ENCODE measurements around the gene BCS1L. TPM values are rescaled to one million over a fixed set of nuclear protein-coding genes. Genes with fewer than 3 reads are reported as not detected.

The BCS1L gene
- total and polyA plus RNA-seq, 9 of the 15 experiments (the other 6 are each of a cell fraction or from before 2014, with no cell fraction given) = 37.6 to 103 (median 56.7) TPM

DNA sequence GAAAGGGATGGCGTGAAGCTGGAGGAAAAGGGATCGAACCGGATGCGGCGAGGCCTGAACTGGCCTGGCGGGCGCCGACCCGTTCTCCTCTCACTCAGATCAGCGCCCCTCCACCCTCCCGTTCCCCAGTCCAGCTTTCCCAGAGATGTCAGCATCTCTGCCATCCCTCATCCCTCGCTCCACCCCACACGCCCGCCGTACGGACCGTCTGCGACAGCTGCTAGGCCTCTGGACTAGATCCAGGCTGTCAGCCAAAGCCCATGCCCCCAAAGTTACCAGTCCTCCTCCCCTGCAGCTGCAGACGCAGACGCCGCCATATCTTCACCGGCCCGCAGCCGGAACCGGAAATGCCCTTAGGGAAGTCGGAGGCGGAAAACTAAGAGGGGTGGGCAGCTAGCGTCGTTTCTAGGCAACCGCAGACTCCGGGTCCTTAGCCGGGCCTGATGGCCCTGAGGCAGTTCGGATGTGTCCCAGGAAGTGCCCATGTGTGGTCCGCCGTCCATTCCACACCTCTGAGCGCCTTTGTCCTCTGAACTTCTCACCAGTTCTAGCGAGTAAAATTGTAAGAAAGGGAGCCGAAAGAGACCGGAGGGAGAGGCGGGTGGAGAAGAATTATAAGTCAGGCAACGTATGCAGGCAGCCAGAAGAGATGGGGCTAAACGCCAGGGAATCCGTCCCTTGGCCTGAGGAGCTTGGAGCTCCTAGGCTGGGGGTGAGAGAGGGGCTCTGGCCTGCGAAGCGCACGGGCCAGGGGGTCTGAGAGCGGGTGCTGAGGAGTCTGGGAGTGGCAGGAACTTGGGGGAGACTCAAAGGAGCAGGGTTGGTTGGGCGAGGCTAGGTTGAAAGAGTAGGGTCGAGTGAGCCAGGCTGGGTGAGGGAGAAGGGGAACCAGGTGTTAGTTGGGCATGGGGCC is 12.4 kb downstream of the BCS1L start, which contains the start of the genes RNF25 and STK36 (continued):
- TF ChIP-seq TBP (optimal IDR thresholded peaks at IDR 0.05; ENCODE audit: low read depth, low read length) (peak; percentile 49), ZNF75A (CRISPR knock-in tag; IDR thresholded peaks at IDR 0.05) (no peak), PHF20 (IDR thresholded peaks at IDR 0.05; ENCODE audit: partially characterized antibody) (peak; percentile 93), ZNF347 (CRISPR knock-in tag; IDR thresholded peaks at IDR 0.05; ENCODE audit: low read depth) (no peak), ETS2 (tag; IDR thresholded peaks at IDR 0.05; ENCODE audit: borderline replicate concordance, poor library complexity, severe bottlenecking) (no peak), SUPT5H (IDR thresholded peaks at IDR 0.05) (peak; percentile 81), ASH1L (IDR thresholded peaks at IDR 0.05; ENCODE audit: borderline replicate concordance, low read depth, partially characterized antibody) (no peak), PCBP1 (IDR thresholded peaks at IDR 0.05; ENCODE audit: low read depth, low read length, poor library complexity, severe bottlenecking) (no peak), ZNF77 (CRISPR knock-in tag; IDR thresholded peaks at IDR 0.05) (no peak), ESRRB (CRISPR knock-in tag; IDR thresholded peaks at IDR 0.05; ENCODE audit: borderline replicate concordance) (no peak), PYGO2 (tag; IDR thresholded peaks at IDR 0.05) (no peak), CXXC5 (CRISPR knock-in tag; IDR thresholded peaks at IDR 0.05) (peak; percentile 63), TRIM28 (IDR thresholded peaks at IDR 0.05) (no peak), CC2D1A (IDR thresholded peaks at IDR 0.05) (no peak), CEBPB (tag; IDR thresholded peaks at IDR 0.05) (no peak)
- TF ChIP-seq, protein P1, sequence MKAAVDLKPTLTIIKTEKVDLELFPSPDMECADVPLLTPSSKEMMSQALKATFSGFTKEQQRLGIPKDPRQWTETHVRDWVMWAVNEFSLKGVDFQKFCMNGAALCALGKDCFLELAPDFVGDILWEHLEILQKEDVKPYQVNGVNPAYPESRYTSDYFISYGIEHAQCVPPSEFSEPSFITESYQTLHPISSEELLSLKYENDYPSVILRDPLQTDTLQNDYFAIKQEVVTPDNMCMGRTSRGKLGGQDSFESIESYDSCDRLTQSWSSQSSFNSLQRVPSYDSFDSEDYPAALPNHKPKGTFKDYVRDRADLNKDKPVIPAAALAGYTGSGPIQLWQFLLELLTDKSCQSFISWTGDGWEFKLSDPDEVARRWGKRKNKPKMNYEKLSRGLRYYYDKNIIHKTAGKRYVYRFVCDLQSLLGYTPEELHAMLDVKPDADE (conservative IDR thresholded peaks at IDR 0.05; ENCODE audit: control insufficient read depth, low read depth, low read length) = peak; percentile 54; the same call in 1 of the 2 replicates
- TF ChIP-seq, protein P2, sequence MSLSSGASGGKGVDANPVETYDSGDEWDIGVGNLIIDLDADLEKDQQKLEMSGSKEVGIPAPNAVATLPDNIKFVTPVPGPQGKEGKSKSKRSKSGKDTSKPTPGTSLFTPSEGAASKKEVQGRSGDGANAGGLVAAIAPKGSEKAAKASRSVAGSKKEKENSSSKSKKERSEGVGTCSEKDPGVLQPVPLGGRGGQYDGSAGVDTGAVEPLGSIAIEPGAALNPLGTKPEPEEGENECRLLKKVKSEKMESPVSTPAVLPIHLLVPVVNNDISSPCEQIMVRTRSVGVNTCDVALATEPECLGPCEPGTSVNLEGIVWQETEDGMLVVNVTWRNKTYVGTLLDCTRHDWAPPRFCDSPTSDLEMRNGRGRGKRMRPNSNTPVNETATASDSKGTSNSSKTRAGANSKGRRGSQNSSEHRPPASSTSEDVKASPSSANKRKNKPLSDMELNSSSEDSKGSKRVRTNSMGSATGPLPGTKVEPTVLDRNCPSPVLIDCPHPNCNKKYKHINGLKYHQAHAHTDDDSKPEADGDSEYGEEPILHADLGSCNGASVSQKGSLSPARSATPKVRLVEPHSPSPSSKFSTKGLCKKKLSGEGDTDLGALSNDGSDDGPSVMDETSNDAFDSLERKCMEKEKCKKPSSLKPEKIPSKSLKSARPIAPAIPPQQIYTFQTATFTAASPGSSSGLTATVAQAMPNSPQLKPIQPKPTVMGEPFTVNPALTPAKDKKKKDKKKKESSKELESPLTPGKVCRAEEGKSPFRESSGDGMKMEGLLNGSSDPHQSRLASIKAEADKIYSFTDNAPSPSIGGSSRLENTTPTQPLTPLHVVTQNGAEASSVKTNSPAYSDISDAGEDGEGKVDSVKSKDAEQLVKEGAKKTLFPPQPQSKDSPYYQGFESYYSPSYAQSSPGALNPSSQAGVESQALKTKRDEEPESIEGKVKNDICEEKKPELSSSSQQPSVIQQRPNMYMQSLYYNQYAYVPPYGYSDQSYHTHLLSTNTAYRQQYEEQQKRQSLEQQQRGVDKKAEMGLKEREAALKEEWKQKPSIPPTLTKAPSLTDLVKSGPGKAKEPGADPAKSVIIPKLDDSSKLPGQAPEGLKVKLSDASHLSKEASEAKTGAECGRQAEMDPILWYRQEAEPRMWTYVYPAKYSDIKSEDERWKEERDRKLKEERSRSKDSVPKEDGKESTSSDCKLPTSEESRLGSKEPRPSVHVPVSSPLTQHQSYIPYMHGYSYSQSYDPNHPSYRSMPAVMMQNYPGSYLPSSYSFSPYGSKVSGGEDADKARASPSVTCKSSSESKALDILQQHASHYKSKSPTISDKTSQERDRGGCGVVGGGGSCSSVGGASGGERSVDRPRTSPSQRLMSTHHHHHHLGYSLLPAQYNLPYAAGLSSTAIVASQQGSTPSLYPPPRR (CRISPR knock-in tag; IDR thresholded peaks at IDR 0.05; ENCODE audit: borderline replicate concordance) = no peak
- TF ChIP-seq, protein P3, sequence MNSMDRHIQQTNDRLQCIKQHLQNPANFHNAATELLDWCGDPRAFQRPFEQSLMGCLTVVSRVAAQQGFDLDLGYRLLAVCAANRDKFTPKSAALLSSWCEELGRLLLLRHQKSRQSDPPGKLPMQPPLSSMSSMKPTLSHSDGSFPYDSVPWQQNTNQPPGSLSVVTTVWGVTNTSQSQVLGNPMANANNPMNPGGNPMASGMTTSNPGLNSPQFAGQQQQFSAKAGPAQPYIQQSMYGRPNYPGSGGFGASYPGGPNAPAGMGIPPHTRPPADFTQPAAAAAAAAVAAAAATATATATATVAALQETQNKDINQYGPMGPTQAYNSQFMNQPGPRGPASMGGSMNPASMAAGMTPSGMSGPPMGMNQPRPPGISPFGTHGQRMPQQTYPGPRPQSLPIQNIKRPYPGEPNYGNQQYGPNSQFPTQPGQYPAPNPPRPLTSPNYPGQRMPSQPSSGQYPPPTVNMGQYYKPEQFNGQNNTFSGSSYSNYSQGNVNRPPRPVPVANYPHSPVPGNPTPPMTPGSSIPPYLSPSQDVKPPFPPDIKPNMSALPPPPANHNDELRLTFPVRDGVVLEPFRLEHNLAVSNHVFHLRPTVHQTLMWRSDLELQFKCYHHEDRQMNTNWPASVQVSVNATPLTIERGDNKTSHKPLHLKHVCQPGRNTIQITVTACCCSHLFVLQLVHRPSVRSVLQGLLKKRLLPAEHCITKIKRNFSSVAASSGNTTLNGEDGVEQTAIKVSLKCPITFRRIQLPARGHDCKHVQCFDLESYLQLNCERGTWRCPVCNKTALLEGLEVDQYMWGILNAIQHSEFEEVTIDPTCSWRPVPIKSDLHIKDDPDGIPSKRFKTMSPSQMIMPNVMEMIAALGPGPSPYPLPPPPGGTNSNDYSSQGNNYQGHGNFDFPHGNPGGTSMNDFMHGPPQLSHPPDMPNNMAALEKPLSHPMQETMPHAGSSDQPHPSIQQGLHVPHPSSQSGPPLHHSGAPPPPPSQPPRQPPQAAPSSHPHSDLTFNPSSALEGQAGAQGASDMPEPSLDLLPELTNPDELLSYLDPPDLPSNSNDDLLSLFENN (IDR thresholded peaks at IDR 0.05; ENCODE audit: low read depth in 2 of 2, low read length in 2 of 2) = 0 out of 4 replicates have a peak, but pooled peaks of 1 of the 2 experiments have one; percentile 39

Measured in K562 (cell line).